ENCODE measurements around the gene MAP3K14. TPM values are rescaled to one million over a fixed set of nuclear protein-coding genes. Genes with fewer than 3 reads are reported as not detected.

The MAP3K14 gene
- total RNA-seq, 1 donor from 2014 or later = 9.3 TPM

DNA sequence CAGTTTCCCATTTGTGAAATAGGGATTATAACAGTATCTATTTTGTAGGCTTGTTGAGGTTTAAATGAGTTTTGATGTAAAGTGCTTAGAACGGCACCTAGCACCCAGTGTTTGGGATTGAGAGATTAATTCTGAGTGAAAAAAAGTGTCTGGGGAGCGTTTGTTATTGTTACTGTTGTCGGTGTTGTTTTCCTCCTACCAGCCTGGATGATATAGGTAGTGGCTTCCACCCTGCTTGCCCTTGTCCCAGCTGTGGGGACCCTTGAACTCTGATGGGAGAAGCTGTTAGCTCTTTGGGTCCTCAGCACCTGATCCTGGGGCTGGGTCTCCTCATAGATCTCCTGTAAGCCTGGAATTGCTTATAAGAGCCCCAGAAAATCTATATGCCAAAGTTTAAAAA lies 90.2 kb downstream of the MAP3K14 start:
- no peak for DNase-seq (ENCODE audit: extremely low read depth, low read depth, low spot score)

DNA sequence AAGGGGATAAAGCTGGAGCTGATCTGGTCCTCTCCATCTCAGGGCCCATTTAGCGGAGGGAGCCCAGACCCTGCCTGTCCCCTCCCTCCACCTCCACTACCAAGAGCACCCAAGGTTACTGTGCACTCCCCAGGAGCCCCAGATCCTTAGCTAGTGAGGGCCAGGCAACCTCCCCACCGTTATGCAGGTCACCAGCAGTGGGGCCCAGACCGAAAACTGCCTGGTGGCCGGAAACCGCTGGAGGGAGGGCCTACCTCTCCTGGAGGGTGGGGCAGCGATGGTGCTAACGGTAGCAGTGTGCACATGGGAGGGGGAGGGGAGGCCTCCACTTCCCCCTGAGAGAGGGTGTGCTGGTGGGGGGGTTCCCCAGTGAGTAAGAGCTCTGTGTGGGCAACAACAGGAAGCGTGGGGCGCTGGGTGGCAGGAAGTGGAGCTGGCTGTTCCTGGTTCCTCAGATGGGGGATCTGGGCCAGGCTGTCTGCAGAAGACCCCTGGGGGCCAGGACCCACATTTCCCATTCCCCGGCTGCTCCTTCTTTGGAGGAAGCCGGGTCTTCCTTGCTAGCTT lies 90.8 kb downstream of the MAP3K14 start:
- no peak for DNase-seq (ENCODE audit: extremely low read depth, low read depth, low spot score)

GRCh38 chr17:45225051-45225700 lies 91.6 kb downstream of the MAP3K14 start:
- DNase-seq (ENCODE audit: extremely low read depth, low read depth, low spot score) = no peak

DNA sequence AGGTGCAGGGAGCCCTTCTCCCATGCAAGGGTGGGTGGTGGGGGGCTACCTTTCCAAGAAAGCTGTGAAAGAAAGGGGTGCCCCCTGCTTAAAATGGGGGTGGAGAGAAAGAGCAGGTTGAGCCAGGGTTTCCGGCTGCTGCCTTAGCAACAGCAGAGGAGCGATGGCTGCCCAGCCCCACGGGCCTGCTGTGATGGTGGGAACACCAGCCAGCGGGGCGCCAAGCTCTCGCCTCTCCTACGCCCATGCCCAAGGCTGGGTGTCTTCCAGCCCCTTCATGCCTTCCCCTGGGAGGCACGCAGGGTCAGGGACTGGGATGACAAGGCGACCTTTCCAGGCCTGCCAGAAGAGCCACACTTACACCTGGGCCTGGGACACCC lies 92.2 kb downstream of the MAP3K14 start:
- DNase-seq (ENCODE audit: extremely low read depth, low read depth, low spot score) = no peak

DNA sequence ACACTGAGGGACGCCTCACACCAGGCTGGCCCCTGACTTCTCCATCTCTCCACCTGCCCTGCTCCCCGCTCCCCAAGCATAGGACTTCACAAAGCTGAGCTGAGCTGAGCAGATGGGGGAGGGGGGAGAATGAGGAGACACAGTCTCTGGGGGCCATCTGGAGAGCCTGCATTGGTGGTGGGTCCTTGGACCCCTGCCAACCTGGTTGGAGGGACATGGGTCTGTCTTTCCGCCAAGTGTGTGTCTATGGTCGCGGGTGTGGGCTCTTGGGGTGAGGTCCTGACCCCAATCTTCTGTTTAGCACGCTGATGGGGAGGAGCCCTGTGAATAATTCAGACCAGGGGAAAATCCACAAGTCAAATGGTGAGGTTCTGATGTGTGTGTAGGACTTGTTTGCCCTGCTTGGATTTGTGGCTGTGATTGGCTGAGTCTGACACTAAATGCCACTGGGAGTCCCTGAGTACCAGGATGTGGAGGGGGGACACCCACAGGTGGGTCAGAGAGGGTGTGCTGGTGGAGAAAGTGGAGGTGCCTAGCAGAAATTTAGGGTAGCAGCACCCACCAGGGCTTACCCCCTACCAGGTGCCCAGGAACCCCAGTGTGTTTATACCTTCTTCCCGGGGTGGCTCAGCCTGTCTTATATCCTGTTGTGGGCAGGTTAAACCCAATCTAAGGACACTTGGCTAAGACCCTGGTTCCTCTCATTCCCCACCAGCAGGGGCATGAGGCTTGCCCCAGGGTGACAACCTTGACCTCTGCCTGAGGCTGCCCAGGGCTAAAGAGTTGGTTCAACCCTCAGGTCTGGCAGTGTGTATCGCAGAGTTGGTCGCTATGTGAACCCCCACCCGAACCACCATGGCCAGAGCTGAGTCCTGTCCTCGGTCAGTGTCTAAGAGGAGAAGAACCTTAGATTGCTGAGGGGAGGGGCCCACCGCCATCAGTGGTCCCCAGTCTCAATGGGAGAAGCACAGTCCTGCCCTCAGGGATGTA lies 93.0 kb downstream of the MAP3K14 start:
- DNase-seq (ENCODE audit: extremely low read depth, low read depth, low spot score) = no peak

DNA sequence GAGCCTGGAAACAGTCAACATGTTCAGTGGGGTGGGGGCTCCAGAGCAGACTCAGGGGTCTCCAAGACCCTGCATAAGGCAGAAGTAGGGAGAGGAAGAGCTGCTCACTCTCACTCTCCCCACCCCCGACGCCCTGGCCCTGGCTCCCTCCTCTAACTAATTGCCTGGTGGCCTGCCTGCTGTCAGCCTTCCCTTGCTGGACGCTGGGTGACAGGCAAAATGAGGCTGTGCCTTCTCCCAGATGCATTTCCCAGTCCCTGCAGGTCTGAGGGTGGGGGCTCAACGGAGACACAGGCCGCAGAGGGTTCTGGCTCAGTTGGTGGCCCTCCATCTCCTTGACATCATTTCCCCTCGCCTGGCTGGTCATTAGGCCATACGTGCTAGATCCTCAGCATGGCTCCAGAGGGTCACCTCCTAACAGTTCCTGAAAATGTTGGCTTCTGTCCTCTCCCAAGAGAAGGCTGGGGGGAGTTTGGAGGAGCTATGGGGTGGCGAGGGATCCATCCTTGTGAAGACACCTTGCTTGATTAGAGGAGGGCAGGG lies 93.8 kb downstream of the MAP3K14 start:
- DNase-seq (ENCODE audit: extremely low read depth, low read depth, low spot score) = no peak

- no peak for DNase-seq (ENCODE audit: extremely low read depth, low read depth, low spot score)
These were observed 94.4 kb downstream of the MAP3K14 start for GRCh38 chr17:45222289-45222995.

- no peak for DNase-seq (ENCODE audit: extremely low read depth, low read depth, low spot score)
These were observed 94.9 kb downstream of the MAP3K14 start for GRCh38 chr17:45222014-45222288.

GRCh38 chr17:45221081-45222013 lies 95.5 kb downstream of the MAP3K14 start, which contains the start of gene FMNL1:
Gene FMNL1, plus strand, starts transcription at chr17:45221885. Its CDS starts 240 bp downstream, at chr17:45222125.
- DNase-seq (ENCODE audit: extremely low read depth, low read depth, low spot score) = no peak

- no peak for DNase-seq (ENCODE audit: extremely low read depth, low read depth, low spot score)
These were observed 96.7 kb downstream of the MAP3K14 start for GRCh38 chr17:45220079-45220478.

- DNase-seq (ENCODE audit: extremely low read depth, low read depth, low spot score) = peak; percentile 34
These were observed 97.7 kb downstream of the MAP3K14 start for GRCh38 chr17:45218895-45219661.

Other genes with a start within 250 kb of the MAP3K14 start
- gene PLCD3, start 184.5 kb downstream of the MAP3K14 start, total RNA-seq = 35.3 and 41.5 TPM in 2 replicates
- gene ACBD4, start 181.3 kb downstream of the MAP3K14 start, total RNA-seq = 5.5 and 5.6 TPM in 2 replicates
- gene HEXIM1, start 168.5 kb downstream of the MAP3K14 start, total RNA-seq = 16.2 and 16.7 TPM in 2 replicates
- 1.3 and 3.3 TPM in 2 replicates for gene HEXIM2, start 155.1 kb downstream of the MAP3K14 start, total RNA-seq
- 3.4 and 4.6 TPM in 2 replicates for gene FMNL1, start 95.1 kb downstream of the MAP3K14 start, total RNA-seq
- not detected in 2 replicates for gene SPATA32, start 54.9 kb downstream of the MAP3K14 start, total RNA-seq
- gene ARHGAP27, start 115.8 kb upstream of the MAP3K14 start, total RNA-seq = 58.6 and 71.2 TPM in 2 replicates
- 53.9 and 72.5 TPM in 2 replicates for gene PLEKHM1, start 173.7 kb upstream of the MAP3K14 start, total RNA-seq